Endothelial cell (in vitro differentiated cells): ENCODE data around the gene EFS. TPM values are rescaled to one million over a fixed set of nuclear protein-coding genes. Genes with fewer than 3 reads are reported as not detected.
A peak's percentile ranks its signal among the peaks of the same experiment; 100 is the strongest.

Source experiments
- DNase-seq: peaks from one replicate; pipeline ENCODE4 v3.0.0; 2021; ENCODE audit warnings: low spot score
- H3K27ac Mint-ChIP-seq: one replicate; pipeline ENCODE4 v1.8.0; 2021; ENCODE audit warnings: mixed read lengths, inconsistent platforms; ENCODE audit not compliant: unreplicated experiment
- H3K27me3 Mint-ChIP-seq: one replicate; pipeline ENCODE4 v1.8.0; 2021; ENCODE audit warnings: mild to moderate bottlenecking, moderate library complexity, mixed read lengths, inconsistent platforms; ENCODE audit not compliant: unreplicated experiment
- H3K36me3 Mint-ChIP-seq: one replicate; pipeline ENCODE4 v1.8.0; 2021; ENCODE audit warnings: mild to moderate bottlenecking, low read depth, mixed read lengths, inconsistent platforms; ENCODE audit not compliant: unreplicated experiment
- H3K4me1 Mint-ChIP-seq: one replicate; pipeline ENCODE4 v1.8.0; 2021; ENCODE audit warnings: mild to moderate bottlenecking, mixed read lengths, inconsistent platforms; ENCODE audit not compliant: unreplicated experiment
- H3K4me3 Mint-ChIP-seq: one replicate; pipeline ENCODE4 v1.8.0; 2021; ENCODE audit warnings: mild to moderate bottlenecking, mixed read lengths, inconsistent platforms; ENCODE audit not compliant: unreplicated experiment
- H3K9me3 Mint-ChIP-seq: one replicate; pipeline ENCODE4 v1.8.0; 2021; ENCODE audit warnings: mixed read lengths, inconsistent platforms; ENCODE audit not compliant: unreplicated experiment
- total RNA-seq: library from RNA; stranded (reverse); fragmentation: NEBNext Ultra II Directional; extraction: Animal tissue kit (Norgen Biotek cat#: 25700); gene quantifications from one replicate; pipeline ENCODE4 v1.2.1, GENCODE V29; 2021; ENCODE audit not compliant: unreplicated experiment
- TF ChIP-seq, protein P1 (sequence below): fragments of 200-600 bp; sonication (generic); IDR thresholded peaks from one replicate; pipeline ENCODE4 v1.5.0; 2021; ENCODE audit warnings: antibody characterized with exemption; ENCODE audit not compliant: unreplicated experiment

The EFS gene
- total RNA-seq, 1 donor from 2014 or later: 17.8 TPM

DNA sequence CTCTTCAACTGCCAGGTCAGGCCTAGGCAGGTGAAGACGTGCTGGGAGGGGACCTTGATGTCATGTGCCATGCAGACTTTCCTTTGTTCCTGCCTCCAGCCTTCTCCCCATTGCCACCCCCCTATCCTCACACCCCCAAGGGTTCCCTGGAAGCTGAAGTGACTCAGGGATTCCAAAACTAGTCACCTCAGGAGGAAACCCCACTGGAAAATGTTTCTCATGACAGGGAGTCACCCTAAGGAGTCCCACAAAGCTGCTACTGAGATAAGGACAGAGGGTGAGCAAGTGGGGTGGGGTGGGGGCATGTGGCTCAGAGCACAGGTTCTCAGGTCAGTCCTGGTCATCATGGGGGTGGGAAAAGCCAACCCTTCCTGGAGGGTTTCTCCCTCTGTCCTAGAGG is 5.2 kb upstream of the EFS start:
- H3K27ac Mint-ChIP-seq: no peak overlapping the region
- no peak overlapping the region for H3K4me3 Mint-ChIP-seq
- H3K4me1 Mint-ChIP-seq: peaks cover 16% of the 10 kb centered on the region
- H3K36me3 Mint-ChIP-seq: peaks cover 3% of the 10 kb centered on the region
- peaks cover 15% of the 10 kb centered on the region for H3K27me3 Mint-ChIP-seq
- DNase-seq: no peak
- no peaks in the 10 kb centered on the region for H3K9me3 Mint-ChIP-seq
- TF ChIP-seq, protein P1, sequence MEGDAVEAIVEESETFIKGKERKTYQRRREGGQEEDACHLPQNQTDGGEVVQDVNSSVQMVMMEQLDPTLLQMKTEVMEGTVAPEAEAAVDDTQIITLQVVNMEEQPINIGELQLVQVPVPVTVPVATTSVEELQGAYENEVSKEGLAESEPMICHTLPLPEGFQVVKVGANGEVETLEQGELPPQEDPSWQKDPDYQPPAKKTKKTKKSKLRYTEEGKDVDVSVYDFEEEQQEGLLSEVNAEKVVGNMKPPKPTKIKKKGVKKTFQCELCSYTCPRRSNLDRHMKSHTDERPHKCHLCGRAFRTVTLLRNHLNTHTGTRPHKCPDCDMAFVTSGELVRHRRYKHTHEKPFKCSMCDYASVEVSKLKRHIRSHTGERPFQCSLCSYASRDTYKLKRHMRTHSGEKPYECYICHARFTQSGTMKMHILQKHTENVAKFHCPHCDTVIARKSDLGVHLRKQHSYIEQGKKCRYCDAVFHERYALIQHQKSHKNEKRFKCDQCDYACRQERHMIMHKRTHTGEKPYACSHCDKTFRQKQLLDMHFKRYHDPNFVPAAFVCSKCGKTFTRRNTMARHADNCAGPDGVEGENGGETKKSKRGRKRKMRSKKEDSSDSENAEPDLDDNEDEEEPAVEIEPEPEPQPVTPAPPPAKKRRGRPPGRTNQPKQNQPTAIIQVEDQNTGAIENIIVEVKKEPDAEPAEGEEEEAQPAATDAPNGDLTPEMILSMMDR: no peak

DNA sequence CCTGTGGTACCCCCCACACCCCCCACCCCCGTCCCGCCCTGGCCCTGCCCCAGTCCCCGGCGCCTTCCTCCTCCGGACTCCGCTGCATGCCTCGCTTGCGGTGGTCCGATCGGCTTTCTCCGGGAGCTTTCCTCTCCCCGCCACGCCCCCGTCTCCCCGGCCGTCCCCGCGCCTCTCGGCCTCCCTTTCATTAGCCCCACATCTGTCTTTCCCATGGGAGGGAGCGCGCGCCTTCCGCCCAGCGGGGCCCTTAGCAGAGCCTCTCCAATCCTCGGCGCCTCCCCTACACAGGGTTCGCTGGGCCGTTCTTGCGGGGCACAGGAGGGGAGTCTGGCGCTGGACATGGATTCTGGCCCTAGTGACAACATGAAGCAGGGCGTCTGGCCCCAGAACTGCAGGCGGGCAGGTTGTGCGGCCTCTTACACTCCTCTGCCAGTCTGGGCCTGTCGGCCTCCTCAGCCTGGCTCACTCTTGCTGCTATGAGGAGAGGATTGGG is 1.5 kb upstream of the EFS start:
- H3K4me3 Mint-ChIP-seq: peak overlapping the region; percentile 66
- TF ChIP-seq, protein P1: no peak
- no peaks in the 10 kb centered on the region for H3K9me3 Mint-ChIP-seq
- H3K4me1 Mint-ChIP-seq: peaks cover 23% of the 10 kb centered on the region
- DNase-seq: peak; percentile 49
- peaks cover 20% of the 10 kb centered on the region for H3K27me3 Mint-ChIP-seq
- H3K36me3 Mint-ChIP-seq: peaks cover 3% of the 10 kb centered on the region
- no peak overlapping the region for H3K27ac Mint-ChIP-seq

DNA sequence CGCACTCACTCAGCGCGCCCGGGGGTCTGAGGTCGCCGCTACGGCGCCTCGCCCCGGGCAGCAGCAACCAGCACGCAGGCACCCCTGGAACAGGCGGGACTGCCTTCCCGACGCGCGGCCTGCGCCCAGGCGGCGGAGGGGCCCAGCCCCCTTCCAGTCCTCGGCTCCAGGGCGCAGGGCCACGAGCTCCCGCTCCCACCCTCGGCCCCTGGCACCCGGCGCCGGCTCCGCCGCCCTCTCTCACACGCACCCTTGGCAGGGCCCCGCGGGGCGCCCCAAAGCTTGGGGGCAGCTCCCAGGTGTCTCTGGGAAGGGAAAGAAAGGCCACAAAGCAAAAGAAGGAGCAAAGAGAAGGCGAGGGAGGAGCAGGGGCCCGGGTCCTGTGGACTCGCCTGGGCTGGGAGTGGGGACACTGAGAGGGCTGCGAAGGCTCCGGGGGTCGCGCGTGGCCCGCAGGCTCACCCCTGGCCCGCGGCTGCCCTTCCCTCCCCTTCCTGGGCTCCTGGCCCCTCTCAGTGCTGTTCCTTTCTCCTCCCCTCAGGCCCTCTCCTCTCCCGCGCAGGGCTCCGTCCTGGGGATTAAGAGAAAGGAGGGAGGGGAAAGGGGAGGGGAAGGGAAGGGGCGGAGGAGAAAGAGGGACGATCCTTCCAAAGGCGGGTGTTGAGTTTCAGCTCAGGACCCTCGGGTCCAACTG is 907 bp upstream of the EFS start:
- H3K9me3 Mint-ChIP-seq: no peaks in the 10 kb centered on the region
- peaks cover 26% of the 10 kb centered on the region for H3K4me1 Mint-ChIP-seq
- peak; percentile 45 for DNase-seq
- H3K27ac Mint-ChIP-seq: no peak overlapping the region
- H3K4me3 Mint-ChIP-seq: no peak overlapping the region
- peaks cover 6% of the 10 kb centered on the region for H3K36me3 Mint-ChIP-seq
- TF ChIP-seq, protein P1: no peak
- H3K27me3 Mint-ChIP-seq: peaks cover 20% of the 10 kb centered on the region

DNA sequence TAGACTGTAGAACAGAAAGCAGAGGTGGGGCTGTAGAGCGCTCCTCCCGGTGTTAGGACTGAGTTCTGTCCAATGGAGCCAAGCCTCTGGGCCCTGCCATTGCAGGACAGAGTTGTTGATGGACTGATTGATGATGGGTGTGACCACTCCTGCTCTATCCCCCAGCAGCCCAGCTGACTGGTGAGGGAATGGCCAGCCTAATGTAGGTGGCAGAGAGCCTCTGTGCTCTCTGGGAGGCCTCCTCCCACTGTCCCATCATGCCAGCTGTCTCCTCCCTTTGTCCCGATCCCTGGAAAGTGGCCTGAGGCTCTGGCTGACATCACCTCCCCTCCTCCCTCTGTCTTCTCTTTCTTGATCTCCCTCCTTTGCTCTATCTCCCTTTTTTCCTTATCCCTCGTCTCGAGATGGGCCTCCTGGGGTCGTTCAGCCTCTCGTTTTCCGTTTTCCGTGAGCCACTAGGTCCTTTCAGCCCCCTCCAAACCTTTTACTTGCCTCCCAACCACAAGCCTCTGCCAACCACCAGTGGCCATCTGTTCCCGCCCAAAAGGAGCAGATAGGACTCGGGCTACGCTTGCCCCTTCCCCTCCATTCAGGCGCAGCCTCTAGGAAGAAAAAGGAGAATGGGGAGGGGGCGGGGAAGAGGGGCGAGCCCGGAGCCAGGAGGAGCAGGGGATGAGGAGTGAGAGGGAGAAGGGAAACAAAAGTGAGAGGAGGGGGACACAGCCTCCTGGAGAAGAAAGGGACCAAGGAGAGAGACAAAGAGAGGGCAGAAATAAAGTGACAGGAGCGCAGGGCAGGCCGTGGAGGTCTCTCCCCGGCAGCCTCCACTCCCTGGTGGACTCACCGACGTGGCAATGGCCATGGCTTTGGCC is 572 bp downstream of the EFS start:
- no peak for DNase-seq
- H3K27me3 Mint-ChIP-seq: peaks cover 21% of the 10 kb centered on the region
- H3K27ac Mint-ChIP-seq: peak overlapping the region; percentile 70
- H3K36me3 Mint-ChIP-seq: peaks cover 8% of the 10 kb centered on the region
- TF ChIP-seq, protein P1: no peak
- H3K9me3 Mint-ChIP-seq: no peaks in the 10 kb centered on the region
- peak overlapping the region; percentile 86 for H3K4me3 Mint-ChIP-seq
- H3K4me1 Mint-ChIP-seq: peaks cover 29% of the 10 kb centered on the region
